ENCODE data around the gene TACC2. TPM values are rescaled to one million over a fixed set of nuclear protein-coding genes. Genes with fewer than 3 reads are reported as not detected.

Gene TACC2
- total RNA-seq, 5 donors from 2014 or later (not counting 1 experiment from before 2014, with no cell fraction given): 0.46 to 0.70 (median 0.60) TPM; not detected in 2

DNA sequence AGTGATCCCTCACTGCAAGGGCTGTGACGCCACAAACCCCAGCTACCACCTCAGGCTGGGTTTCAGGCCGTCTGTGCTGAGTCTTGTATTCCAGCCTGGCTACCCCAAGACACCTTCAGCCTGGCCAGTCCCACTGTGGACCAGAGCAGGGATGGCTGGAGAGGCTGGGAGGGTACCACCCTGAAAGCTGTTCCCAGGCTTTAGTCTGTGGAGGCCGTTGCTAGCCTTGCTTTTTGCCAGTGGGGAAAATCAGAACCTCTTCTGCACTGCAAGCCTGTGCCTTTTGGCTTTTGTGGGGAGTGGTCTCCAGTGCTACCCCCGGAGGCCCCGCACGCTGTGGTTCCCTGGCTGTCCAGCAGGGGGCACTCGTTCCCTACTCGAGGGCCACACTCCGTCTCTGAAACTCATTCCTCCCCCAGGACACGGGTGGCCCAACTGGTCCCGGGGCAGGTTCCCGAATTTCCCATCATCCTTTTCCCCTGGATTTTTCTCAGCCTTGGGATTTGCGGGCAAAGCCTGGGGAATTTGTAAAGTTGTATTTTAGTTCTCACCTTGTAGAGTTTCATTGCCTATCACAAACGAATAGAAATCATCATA, 153.8 kb downstream of the TACC2 start:
- no peak overlapping the region for H3K27ac ChIP-seq (ENCODE audit: low read length)
- peaks cover 0 to 4% (median 0%) of the 10 kb centered on the region in 3 donors for H3K4me1 Mint-ChIP-seq
- ChIA-PET CTCF (interaction anchor here in 1 of 2 donors (0.6 kb wide), 1 partner anchor 281 kb away, joined by 5 read pairs; no protein-coding TSS in a partner anchor), POLR2A (no interaction called here)
- H3K4me1 ChIP-seq (ENCODE audit: control insufficient read depth in 1 of 2, extremely low read depth in 1 of 2, insufficient read depth in 2 of 2, low read length in 2 of 2): peaks cover 0 to 5% of the 10 kb centered on the region in 2 experiments
- no peak overlapping the region for H3K27ac Mint-ChIP-seq
- DNase-seq: peak in 5 of 35 experiments; percentile 8 to 15 (median 9)
- H3K36me3 ChIP-seq (ENCODE audit: control insufficient read depth in 2 of 2, extremely low read depth in 1 of 2, insufficient read depth in 1 of 2, low read length in 1 of 2): no peaks in the 10 kb centered on the region
- no peaks in the 10 kb centered on the region for H3K9me3 ChIP-seq
- WGBS (ENCODE audit: insufficient coverage): 15% methylated on average over 7 of the region's 14 CpGs
- no peak for ATAC-seq (replicated peaks in 1 of 4)
- H3K36me3 Mint-ChIP-seq: no peaks in the 10 kb centered on the region
- H3K27me3 ChIP-seq (replicated peaks in 1 of 2; ENCODE audit: control insufficient read depth in 2 of 2, extremely low read depth in 1 of 2, insufficient read depth in 2 of 2, low read length in 1 of 2): peaks cover 0 to 19% of the 10 kb centered on the region in 2 experiments
- peaks cover 4% of the 10 kb centered on the region in 2 donors for H3K27me3 Mint-ChIP-seq
- no peak overlapping the region for H3K4me3 ChIP-seq (ENCODE audit: control insufficient read depth in 1 of 2, extremely low read depth in 1 of 2, low read length in 1 of 2)
- no peak overlapping the region for H3K4me3 Mint-ChIP-seq
- peaks cover 4 to 5% (median 4%) of the 10 kb centered on the region in 3 donors for H3K9me3 Mint-ChIP-seq

DNA sequence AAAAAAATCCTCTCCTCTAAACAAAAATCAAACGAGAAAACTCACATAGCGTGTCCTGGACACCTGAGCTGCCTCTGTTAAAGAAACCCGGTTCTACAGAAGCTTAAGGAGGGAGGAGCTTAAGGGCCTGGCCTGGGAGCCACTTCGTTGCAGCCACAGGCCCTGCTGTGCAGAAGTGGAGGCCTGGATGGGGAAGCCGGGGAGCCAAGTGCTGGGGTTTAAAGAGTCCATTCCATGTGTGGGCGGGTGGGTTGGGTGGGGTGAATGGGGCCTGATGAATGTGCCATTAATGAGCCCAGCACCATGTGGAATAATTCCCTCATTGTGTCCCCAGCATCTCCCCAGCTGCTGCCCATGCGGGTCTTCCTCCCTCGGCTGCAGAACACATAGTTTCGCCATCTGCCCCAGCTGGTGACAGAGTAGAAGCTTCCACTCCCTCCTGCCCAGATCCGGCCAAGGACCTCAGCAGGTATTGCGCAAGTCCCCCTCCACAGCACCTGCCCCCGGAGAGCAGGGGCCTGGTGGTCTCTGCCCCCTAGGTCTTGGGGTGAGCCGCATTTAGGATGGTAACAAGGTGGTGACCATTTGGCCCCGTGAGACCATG, 154.4 kb downstream of the TACC2 start:
- ATAC-seq (replicated peaks in 1 of 4) (no peak), DNase-seq (no peak)
- no peaks in the 10 kb centered on the region for H3K9me3 ChIP-seq
- H3K36me3 Mint-ChIP-seq: no peaks in the 10 kb centered on the region
- ChIA-PET POLR2A (no interaction called here), CTCF (interaction anchor here in 1 of 2 donors (0.6 kb wide), 1 partner anchor 281 kb away, joined by 5 read pairs; no protein-coding TSS in a partner anchor)
- peaks cover 4% of the 10 kb centered on the region in 2 donors for H3K27me3 Mint-ChIP-seq
- no peak overlapping the region for H3K27ac ChIP-seq (ENCODE audit: low read length)
- peaks cover 0 to 19% of the 10 kb centered on the region in 2 experiments for H3K27me3 ChIP-seq (replicated peaks in 1 of 2; ENCODE audit: control insufficient read depth in 2 of 2, extremely low read depth in 1 of 2, insufficient read depth in 2 of 2, low read length in 1 of 2)
- peaks cover 0 to 4% (median 0%) of the 10 kb centered on the region in 3 donors for H3K4me1 Mint-ChIP-seq
- 83% methylated on average over 6 of the region's 14 CpGs for WGBS (ENCODE audit: insufficient coverage)
- H3K4me3 Mint-ChIP-seq: no peak overlapping the region
- H3K4me1 ChIP-seq (ENCODE audit: control insufficient read depth in 1 of 2, extremely low read depth in 1 of 2, insufficient read depth in 2 of 2, low read length in 2 of 2): peaks cover 0 to 5% of the 10 kb centered on the region in 2 experiments
- no peaks in the 10 kb centered on the region for H3K36me3 ChIP-seq (ENCODE audit: control insufficient read depth in 2 of 2, extremely low read depth in 1 of 2, insufficient read depth in 1 of 2, low read length in 1 of 2)
- no peak overlapping the region for H3K27ac Mint-ChIP-seq
- no peak overlapping the region for H3K4me3 ChIP-seq (ENCODE audit: control insufficient read depth in 1 of 2, extremely low read depth in 1 of 2, low read length in 1 of 2)
- peaks cover 4 to 5% (median 4%) of the 10 kb centered on the region in 3 donors for H3K9me3 Mint-ChIP-seq

DNA sequence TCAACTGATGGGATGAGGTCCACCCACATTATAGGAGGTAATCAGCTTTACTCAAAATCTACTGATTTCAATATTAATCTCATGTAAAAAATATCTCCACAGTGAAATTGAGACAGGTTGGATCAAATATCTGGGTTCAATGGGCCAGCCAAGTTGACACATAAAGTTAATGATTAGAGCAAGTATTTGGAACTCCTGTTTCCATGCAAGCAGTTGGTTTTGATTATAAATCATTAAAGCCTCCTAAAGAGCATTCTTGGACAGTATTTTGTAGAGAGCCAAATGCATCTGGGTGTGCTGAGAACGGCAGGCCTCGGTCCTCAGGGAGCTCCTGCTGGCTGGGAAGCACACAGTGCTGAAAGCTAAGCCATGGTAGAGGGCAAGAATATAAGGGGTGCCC, 155.2 kb downstream of the TACC2 start:
- Mint-ChIP-seq H3K36me3 (no peaks in the 10 kb centered on the region), H3K27ac (no peak overlapping the region), H3K4me3 (no peak overlapping the region), H3K9me3 (peaks cover 4 to 5% (median 4%) of the 10 kb centered on the region in 3 donors), H3K27me3 (peaks cover 4 to 7% of the 10 kb centered on the region in 2 donors), H3K4me1 (peaks cover 0 to 4% (median 0%) of the 10 kb centered on the region in 3 donors)
- CTCF ChIA-PET: no interaction called here
- DNase-seq (no peak), ATAC-seq (replicated peaks in 1 of 4) (no peak)
- H3K27me3 ChIP-seq (replicated peaks in 1 of 2; ENCODE audit: control insufficient read depth in 2 of 2, extremely low read depth in 1 of 2, insufficient read depth in 2 of 2, low read length in 1 of 2): peaks cover 0 to 23% of the 10 kb centered on the region in 2 experiments
- WGBS (ENCODE audit: insufficient coverage): 86% methylated on average over 2 of the region's 2 CpGs
- no peaks in the 10 kb centered on the region for H3K36me3 ChIP-seq (ENCODE audit: control insufficient read depth in 2 of 2, extremely low read depth in 1 of 2, insufficient read depth in 1 of 2, low read length in 1 of 2)
- POLR2A ChIA-PET: no interaction called here
- H3K4me1 ChIP-seq (ENCODE audit: control insufficient read depth in 1 of 2, extremely low read depth in 1 of 2, insufficient read depth in 2 of 2, low read length in 2 of 2): peaks cover 0 to 5% of the 10 kb centered on the region in 2 experiments
- no peak overlapping the region for H3K27ac ChIP-seq (ENCODE audit: low read length)
- no peak overlapping the region for H3K4me3 ChIP-seq (ENCODE audit: control insufficient read depth in 1 of 2, extremely low read depth in 1 of 2, low read length in 1 of 2)
- H3K9me3 ChIP-seq: no peaks in the 10 kb centered on the region

DNA sequence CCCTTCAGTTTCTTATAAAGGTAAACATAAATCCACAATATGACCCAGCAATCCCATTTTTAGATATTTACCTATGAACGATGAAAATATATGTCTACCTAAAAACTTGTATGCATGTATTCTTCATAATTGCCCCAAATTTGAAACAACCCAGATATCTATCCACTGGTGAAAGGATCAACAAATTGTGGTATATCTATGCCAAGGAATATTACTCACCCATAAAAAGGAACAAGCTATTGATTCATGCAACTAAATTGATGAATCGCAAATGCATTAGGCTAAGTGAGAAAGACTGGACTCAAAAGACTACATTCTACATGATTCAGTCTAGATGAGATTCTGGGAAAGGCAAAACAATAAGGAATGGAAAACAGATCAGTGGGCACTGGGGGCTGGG, 156.2 kb downstream of the TACC2 start:
- ChIA-PET CTCF (no interaction called here), POLR2A (no interaction called here)
- WGBS (ENCODE audit: insufficient coverage): no CpG with 5 or more reads among the region's 2 CpGs
- Mint-ChIP-seq H3K9me3 (peaks cover 4 to 5% (median 4%) of the 10 kb centered on the region in 3 donors), H3K27me3 (peaks cover 4 to 7% of the 10 kb centered on the region in 2 donors), H3K36me3 (no peaks in the 10 kb centered on the region), H3K4me3 (no peak overlapping the region), H3K4me1 (peaks cover 0 to 4% (median 0%) of the 10 kb centered on the region in 3 donors), H3K27ac (no peak overlapping the region)
- H3K27me3 ChIP-seq (replicated peaks in 1 of 2; ENCODE audit: control insufficient read depth in 2 of 2, extremely low read depth in 1 of 2, insufficient read depth in 2 of 2, low read length in 1 of 2): peaks cover 0 to 30% of the 10 kb centered on the region in 2 experiments
- H3K36me3 ChIP-seq (ENCODE audit: control insufficient read depth in 2 of 2, extremely low read depth in 1 of 2, insufficient read depth in 1 of 2, low read length in 1 of 2): no peaks in the 10 kb centered on the region
- ATAC-seq (replicated peaks in 1 of 4) (no peak), DNase-seq (no peak)
- H3K4me1 ChIP-seq (ENCODE audit: control insufficient read depth in 1 of 2, extremely low read depth in 1 of 2, insufficient read depth in 2 of 2, low read length in 2 of 2): peaks cover 0 to 5% of the 10 kb centered on the region in 2 experiments
- H3K4me3 ChIP-seq (ENCODE audit: control insufficient read depth in 1 of 2, extremely low read depth in 1 of 2, low read length in 1 of 2): no peak overlapping the region
- no peak overlapping the region for H3K27ac ChIP-seq (ENCODE audit: low read length)
- H3K9me3 ChIP-seq: no peaks in the 10 kb centered on the region

DNA sequence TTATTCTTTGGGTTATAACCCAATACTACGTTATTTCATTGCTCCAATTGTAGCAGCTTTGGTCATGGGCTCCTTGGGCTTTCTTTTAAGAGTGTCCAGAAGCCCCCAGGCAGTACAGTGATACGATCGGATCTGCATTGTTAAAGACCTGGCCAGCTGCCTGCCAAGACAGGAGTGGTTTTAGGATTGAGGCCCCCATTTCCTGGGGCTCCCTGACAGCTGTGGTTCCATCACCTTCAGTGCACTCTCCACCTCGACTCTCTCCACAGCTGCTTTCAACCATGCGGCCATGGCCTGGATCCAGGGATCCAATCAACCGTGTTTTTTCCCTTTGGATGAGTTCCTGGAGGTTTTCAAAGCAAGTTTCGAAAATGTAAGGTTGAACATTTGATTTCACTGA, 158.7 kb downstream of the TACC2 start:
- H3K4me1 Mint-ChIP-seq: peaks cover 0 to 4% (median 0%) of the 10 kb centered on the region in 3 donors
- Histone ChIP-seq H3K4me1 (ENCODE audit: control insufficient read depth in 1 of 2, extremely low read depth in 1 of 2, insufficient read depth in 2 of 2, low read length in 2 of 2) (peaks cover 0 to 4% of the 10 kb centered on the region in 2 experiments), H3K36me3 (ENCODE audit: control insufficient read depth in 2 of 2, extremely low read depth in 1 of 2, insufficient read depth in 1 of 2, low read length in 1 of 2) (no peaks in the 10 kb centered on the region), H3K27ac (ENCODE audit: low read length) (no peak overlapping the region), H3K9me3 (no peaks in the 10 kb centered on the region), H3K4me3 (ENCODE audit: control insufficient read depth in 1 of 2, extremely low read depth in 1 of 2, low read length in 1 of 2) (no peak overlapping the region), H3K27me3 (replicated peaks in 1 of 2; ENCODE audit: control insufficient read depth in 2 of 2, extremely low read depth in 1 of 2, insufficient read depth in 2 of 2, low read length in 1 of 2) (peaks cover 0 to 29% of the 10 kb centered on the region in 2 experiments)
- ATAC-seq (replicated peaks in 1 of 4): no peak
- ChIA-PET POLR2A (no interaction called here), CTCF (no interaction called here)
- peaks cover 4 to 5% (median 4%) of the 10 kb centered on the region in 3 donors for H3K9me3 Mint-ChIP-seq
- H3K36me3 Mint-ChIP-seq: no peaks in the 10 kb centered on the region
- 74% methylated on average over 3 of the region's 7 CpGs for whole genome bisulfite sequencing (ENCODE audit: insufficient coverage)
- DNase-seq: no peak
- peaks cover 6 to 8% of the 10 kb centered on the region in 2 donors for H3K27me3 Mint-ChIP-seq
- H3K27ac Mint-ChIP-seq: no peak overlapping the region
- no peak overlapping the region for H3K4me3 Mint-ChIP-seq

DNA sequence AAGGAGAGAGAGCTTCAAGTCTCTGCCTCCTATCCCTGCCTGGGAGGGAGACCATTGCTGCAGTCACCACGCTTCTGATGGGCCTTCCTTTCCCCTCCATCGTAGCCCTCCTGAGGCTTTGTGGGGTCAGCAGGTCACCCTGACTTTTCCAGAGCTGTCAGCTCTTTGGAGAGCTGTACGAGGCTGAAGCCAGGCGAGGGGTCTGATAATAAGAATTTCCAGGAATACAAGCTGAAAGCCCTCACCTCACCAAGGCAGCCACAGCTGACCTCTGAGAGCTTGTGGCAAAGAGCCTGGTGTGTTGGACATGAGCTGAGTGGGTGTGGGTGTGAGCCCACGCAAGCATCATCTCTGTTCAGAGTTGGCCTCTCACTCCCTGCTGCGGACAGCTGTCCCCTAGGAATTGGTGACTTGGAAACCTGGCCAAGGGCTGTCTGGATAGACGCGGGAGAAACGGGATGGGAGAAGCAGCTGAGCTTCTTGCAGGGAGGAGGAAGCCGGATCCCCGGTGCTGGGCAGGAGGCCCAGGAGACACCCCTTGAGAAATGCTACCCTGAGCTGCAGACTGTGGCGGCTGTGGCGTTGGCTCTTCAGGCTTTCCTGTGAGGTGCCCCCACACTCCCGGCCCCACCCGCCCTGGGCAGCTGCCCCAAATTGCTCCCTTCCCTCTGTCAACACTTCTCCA, 160.1 kb downstream of the TACC2 start:
- H3K27me3 Mint-ChIP-seq: peaks cover 6 to 8% of the 10 kb centered on the region in 2 donors
- CTCF ChIA-PET: no interaction called here
- H3K9me3 Mint-ChIP-seq: peaks cover 4 to 5% (median 4%) of the 10 kb centered on the region in 3 donors
- Histone ChIP-seq H3K36me3 (ENCODE audit: control insufficient read depth in 2 of 2, extremely low read depth in 1 of 2, insufficient read depth in 1 of 2, low read length in 1 of 2) (no peaks in the 10 kb centered on the region), H3K27me3 (replicated peaks in 1 of 2; ENCODE audit: control insufficient read depth in 2 of 2, extremely low read depth in 1 of 2, insufficient read depth in 2 of 2, low read length in 1 of 2) (peaks cover 0 to 24% of the 10 kb centered on the region in 2 experiments), H3K9me3 (no peaks in the 10 kb centered on the region), H3K4me1 (ENCODE audit: control insufficient read depth in 1 of 2, extremely low read depth in 1 of 2, insufficient read depth in 2 of 2, low read length in 2 of 2) (no peaks in the 10 kb centered on the region), H3K4me3 (ENCODE audit: control insufficient read depth in 1 of 2, extremely low read depth in 1 of 2, low read length in 1 of 2) (no peak overlapping the region), H3K27ac (ENCODE audit: low read length) (no peak overlapping the region)
- DNase-seq (no peak), ATAC-seq (replicated peaks in 1 of 4) (no peak)
- POLR2A ChIA-PET: no interaction called here
- no peaks in the 10 kb centered on the region for H3K4me1 Mint-ChIP-seq
- H3K27ac Mint-ChIP-seq: no peak overlapping the region
- 65% methylated on average over 14 of the region's 15 CpGs for WGBS (ENCODE audit: insufficient coverage)
- no peak overlapping the region for H3K4me3 Mint-ChIP-seq
- no peaks in the 10 kb centered on the region for H3K36me3 Mint-ChIP-seq
